ENCODE results near the gene RAB8B.

DNA sequence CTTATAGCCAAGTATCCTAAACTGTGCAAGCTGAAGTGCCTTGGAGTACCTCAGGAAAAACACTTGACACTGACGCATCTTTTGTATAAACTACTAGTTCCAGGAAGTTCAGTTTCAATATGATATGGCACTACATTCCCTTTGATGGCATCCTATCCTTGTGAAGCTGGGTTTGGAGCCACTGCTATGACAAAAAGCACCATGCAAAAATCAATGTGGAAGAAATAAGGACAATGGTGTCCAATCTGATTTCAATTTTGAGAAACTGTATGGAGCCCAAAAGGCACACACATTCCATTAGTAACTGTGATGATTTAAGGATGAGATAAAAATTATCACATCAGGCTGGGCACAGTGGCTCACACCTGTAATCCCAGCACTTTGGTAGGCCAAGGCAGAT, 37.7 kb upstream of the RAB8B start:
- TF ChIP-seq, protein P1, sequence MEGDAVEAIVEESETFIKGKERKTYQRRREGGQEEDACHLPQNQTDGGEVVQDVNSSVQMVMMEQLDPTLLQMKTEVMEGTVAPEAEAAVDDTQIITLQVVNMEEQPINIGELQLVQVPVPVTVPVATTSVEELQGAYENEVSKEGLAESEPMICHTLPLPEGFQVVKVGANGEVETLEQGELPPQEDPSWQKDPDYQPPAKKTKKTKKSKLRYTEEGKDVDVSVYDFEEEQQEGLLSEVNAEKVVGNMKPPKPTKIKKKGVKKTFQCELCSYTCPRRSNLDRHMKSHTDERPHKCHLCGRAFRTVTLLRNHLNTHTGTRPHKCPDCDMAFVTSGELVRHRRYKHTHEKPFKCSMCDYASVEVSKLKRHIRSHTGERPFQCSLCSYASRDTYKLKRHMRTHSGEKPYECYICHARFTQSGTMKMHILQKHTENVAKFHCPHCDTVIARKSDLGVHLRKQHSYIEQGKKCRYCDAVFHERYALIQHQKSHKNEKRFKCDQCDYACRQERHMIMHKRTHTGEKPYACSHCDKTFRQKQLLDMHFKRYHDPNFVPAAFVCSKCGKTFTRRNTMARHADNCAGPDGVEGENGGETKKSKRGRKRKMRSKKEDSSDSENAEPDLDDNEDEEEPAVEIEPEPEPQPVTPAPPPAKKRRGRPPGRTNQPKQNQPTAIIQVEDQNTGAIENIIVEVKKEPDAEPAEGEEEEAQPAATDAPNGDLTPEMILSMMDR (IDR thresholded peaks at IDR 0.05; ENCODE audit: low read length): no peak
- TF ChIP-seq EZH2 (optimal IDR thresholded peaks at IDR 0.05; ENCODE audit: low read depth, low read length): no peak
- TF ChIP-seq EZH2phosphoT487 (IDR thresholded peaks at IDR 0.05; ENCODE audit: low read length): no peak

Measured in MM.1S (cell line).